Activated CD4-positive, CD25-positive, alpha-beta regulatory T cell treated with anti-CD3 and anti-CD28 coated beads, Interleukin-2, amount 50 U/mL, for 72 hours (primary cell): ENCODE measurements around the gene HACD2.
A peak's percentile ranks its signal among the peaks of the same experiment; 100 is the strongest.
"Not testable (repeated sequence)": the region's sequence is repeated elsewhere in the genome, so short reads cannot be mapped to it uniquely, and the experiment has no call there.

Source experiments
- DNase-seq: peaks from one replicate; pipeline ENCODE4 v3.0.0; 2021

Gene HACD2

DNA sequence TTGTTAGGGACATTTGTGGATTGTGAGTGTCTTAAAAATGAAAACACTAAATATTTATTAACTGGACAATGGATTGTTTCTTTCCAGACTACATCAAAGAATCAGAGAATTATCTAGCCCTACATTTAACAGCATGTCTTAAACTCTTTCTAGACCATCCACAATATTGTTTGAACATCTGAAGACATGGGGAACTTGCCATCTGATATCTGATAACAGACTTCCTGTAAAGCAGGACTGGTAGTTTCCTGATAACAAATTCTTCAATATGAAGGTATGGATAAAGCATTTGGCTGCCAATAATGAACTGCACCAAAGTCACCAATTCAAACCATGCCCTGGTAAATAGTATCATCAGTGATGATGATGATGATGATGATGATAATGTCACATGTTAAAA is 26.2 kb upstream of the HACD2 start:
- no peak for DNase-seq

DNA sequence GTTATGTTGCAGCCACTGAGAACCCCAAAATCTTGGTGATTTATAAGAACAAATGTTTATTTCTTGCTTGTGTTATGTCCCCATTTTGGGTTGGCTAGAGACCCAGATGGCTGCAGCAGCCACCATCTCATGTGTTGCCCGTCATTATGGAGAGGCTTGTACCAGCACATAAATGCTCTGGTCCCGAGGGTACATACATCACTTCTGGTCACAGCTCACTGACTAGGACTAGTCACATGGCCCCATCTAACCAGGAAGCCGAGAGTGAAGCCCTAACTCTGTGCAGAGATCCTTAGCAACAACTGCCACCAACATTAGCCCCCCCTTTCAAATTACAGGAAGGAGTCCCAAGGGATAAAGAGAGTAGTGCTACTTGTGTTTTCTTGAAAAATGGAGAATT is 25.5 kb upstream of the HACD2 start:
- no peak for DNase-seq

GRCh38 chr3:123609063-123609462 is 24.2 kb upstream of the HACD2 start:
- no peak for DNase-seq

GRCh38 chr3:123608263-123608937 is 23.5 kb upstream of the HACD2 start:
- DNase-seq: no peak

- no peak for DNase-seq
Observed at GRCh38 chr3:123606527-123606926, 21.7 kb upstream of the HACD2 start.

- DNase-seq: no peak
Observed at GRCh38 chr3:123605789-123606234, 21.0 kb upstream of the HACD2 start.

- DNase-seq: not testable (repeated sequence)
Observed at GRCh38 chr3:123603153-123603552, 18.3 kb upstream of the HACD2 start.

- DNase-seq: no peak
Observed at GRCh38 chr3:123602325-123602724, 17.5 kb upstream of the HACD2 start.

DNA sequence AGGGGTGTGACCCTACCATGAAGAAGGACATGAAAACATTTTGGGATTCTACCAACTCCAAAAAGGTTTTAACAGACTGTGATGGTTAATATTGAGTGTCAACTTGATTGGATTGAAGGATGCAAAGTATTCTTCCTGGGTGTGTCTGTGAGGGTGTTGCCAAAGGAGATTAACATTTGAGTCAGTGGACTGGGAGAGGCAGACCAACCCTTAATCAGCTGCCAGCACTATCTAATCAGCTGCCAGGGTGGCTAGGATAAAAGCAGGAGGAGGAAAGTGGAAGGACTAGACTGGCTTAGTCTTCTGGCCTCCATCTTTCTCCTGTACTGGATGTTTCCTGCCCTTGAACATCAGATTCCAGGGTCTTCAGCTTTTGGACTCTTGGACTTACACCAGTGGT is 16.0 kb upstream of the HACD2 start:
- not testable (repeated sequence) for DNase-seq

GRCh38 chr3:123597561-123597960 is 12.7 kb upstream of the HACD2 start:
- DNase-seq: no peak

GRCh38 chr3:123595396-123596180 is 10.7 kb upstream of the HACD2 start:
- DNase-seq: no peak

- DNase-seq: no peak
Observed at GRCh38 chr3:123593381-123593780, 8.5 kb upstream of the HACD2 start.

GRCh38 chr3:123590685-123591450 is 6.0 kb upstream of the HACD2 start:
- no peak for DNase-seq

DNA sequence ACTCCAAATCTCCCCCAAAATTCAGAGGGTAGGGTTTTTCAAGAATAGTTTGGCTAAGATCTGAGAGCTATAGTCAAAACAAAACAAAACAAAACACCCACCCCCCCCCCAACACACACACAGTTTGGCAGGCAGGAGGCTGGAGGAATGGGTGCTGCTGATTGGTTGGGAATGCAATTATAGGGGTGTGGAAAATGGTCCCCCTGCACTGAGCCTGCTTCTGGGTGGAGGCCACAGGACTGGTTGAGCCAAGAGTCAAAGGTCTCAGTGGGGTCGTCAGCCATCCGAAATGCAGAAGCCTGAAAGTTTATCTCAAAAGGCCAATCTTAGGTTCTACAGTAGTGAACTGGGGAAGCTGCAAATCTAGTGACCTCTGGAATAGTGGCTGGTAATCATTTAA is 2.5 kb upstream of the HACD2 start:
- no peak for DNase-seq

DNA sequence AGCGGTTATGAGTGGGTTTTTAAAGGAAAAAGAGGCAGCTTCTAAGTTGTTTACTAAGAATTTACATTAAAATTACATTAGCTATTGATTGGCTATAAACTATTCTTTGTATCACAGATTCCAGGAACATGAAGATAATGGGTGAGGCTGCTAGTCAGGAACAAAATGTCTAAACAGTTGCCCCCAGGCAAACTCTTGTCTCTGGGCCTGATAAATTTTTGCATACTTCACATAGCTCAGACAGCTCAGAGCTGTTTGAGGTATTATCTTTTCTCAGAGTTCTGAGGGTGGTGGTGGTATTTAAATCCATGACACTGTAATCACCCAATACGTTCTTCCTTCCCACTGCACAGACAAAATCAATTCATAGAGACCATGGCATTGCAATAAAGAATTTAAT is 2.1 kb upstream of the HACD2 start:
- DNase-seq: no peak

- peak; percentile 35 for DNase-seq
Observed at GRCh38 chr3:123586131-123586530, 1.3 kb upstream of the HACD2 start.

DNA sequence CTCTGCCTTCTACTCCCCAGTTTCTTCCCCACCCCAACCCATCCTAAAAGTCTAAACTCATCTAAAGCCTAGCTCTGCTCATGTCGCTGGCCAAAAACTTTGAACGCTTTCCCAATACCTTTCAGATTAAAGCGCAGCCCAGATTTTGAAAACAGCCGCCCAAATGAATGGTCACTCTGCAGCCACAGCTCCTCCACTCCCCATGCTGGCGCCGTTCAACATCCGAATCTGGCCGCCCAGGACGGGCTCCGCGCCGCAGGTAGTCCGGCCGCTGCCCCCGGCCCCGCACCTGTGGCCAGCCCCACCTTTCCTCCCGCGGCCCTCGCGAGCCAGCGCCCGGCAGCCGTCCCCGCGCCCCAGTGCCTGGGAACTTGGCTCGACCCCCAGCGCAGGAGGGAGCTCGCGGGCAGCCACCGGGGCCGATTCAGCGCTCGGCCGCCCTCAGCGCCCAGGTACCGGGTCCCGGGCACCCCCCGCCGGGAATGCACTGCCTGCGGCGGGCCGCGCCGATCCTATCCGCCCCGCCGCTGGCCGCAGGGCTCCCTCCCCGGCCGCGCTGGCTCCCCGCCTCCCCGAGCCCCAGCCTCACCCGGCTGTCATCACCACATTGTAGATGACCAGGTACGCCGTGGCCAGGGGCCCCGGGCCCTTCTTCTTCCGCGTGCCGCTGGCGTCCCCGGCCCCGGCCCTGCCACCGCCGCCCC is 417 bp downstream of the HACD2 start:
- no peak for DNase-seq

DNA sequence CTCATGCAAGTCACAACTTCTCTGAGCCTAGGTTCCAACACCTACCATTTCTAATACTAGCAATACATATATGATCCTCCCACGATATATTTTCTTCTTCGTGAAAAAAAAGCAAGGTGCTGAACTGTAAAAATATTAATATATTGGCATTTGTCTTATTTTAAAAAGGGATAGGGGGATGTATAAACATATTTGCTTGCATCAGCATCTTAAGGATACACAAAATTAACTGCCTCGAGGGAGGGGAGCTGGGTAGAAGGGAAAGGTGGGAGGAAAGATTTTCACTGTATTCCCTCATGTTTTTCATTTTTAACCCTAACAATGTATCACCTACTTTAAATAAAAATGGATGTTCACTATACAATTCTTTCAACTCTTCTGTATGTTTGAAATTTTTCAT is 1.3 kb downstream of the HACD2 start:
- DNase-seq: no peak

- DNase-seq: no peak
Observed at GRCh38 chr3:123582315-123582714, 2.5 kb downstream of the HACD2 start.

- DNase-seq: no peak
Observed at GRCh38 chr3:123576122-123576521, 8.7 kb downstream of the HACD2 start.

GRCh38 chr3:123571973-123572365 is 12.9 kb downstream of the HACD2 start:
- DNase-seq: no peak

DNA sequence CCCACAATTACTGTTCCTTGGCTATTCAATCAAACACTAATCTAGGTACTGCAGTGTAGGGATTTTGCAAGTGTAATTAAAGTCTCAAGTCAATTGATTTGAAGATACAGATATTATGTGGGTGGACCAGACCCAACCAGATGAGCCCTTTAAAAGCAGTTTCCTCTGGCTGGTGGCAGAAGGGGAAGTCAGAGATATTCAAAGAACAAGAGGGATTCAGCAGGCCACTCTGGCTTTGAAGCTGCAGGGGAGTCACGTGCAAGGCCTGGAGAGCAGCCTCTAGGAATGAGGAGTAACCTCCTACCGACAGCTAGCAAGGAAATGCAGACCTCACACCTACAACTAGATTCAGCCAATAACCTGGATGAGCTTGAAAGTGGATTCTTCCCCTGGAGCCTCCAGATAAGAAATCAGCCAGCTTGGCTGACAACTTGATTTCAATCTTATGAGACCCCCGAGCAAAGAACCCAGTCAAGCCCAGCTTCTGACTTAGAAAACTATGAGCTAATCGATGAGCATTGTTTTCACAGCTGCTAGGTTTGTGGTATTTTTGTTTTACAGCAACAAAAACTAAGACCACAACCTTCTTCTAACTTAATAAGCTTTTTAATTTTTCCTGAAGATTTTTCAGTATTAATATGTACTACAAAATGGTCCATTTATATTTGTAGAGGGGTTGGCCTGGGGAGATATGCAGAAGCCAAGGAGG is 13.4 kb downstream of the HACD2 start:
- no peak for DNase-seq
